ENCODE data around the gene OSM.

The OSM gene

GRCh38 chr22:30284172-30284571 lies 17.5 kb upstream of the OSM start:
- no peak for DNase-seq

- no peak for DNase-seq
These were observed 16.7 kb upstream of the OSM start for GRCh38 chr22:30283342-30283741.

GRCh38 chr22:30282616-30283046 lies 16.0 kb upstream of the OSM start:
- DNase-seq: no peak

DNA sequence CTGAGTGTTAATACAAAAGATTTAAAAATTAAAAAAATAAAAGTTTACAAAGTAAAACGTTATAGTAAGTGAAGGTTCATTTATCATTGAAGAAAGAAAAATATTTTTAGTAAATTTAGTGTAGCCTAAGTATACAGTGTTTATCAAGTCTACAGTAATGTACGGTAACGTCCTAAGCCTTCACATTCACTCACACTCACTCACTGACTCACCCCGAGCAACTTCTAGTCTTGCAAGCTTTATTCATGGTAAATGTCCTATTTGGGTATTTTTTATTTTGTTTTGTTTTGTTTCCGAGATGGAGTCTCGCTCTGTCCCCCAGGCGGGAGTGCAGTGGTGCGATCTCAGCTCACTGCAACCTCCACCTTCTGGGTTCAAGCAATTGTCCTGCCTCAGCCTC lies 13.9 kb upstream of the OSM start:
- no peak for DNase-seq

DNA sequence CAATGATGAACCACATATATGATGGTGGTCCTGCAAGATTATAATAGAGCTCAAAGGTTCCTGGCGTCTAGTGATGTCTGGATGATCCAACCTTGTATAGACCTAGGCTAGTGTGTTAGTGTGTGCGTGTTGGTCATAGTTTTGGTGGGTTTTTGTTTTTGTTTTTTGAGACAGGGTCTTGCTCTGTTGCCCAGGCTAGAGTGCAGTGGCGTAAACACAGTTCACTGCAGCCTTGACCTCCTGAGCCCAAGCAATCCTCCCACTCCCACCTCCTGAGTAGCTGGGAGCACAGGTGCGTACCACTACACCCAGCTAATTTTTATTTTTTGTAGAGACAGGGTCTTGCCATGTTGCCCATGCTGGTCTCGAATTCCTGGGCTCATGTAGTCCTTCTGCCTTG lies 13.3 kb upstream of the OSM start:
- no peak for DNase-seq

DNA sequence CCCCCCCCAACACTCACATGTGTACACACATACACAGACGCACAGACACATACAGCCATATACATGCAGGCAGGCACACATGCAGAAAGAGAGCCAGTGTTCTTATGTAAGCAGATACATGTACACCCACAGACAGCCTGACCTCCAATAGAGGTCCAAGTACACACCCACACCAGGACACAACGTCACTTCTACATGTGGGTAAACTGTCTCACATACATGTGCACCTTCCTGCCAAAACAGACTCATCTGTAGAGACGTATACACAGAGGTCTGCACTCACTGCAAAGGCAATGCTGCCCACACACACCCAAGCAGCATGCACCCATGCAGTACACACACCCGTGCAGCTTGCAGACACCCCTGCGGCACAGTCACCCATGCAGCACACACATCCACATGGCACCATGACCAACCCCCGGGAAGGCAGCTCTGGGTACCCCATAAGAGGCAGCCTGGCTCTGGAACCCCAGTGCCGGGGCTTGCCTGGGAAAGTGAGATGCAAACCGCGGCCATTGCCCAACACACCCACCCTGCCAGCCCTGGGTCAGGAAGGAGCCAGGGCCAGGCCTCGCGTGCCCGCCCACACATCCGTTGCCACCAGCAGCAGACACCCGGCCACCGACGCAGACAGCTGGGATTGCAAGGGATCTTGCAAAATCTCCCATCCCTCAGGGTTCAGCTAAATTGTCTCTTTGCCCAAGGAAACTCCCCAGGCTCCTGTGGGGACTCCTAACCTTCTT lies 12.6 kb upstream of the OSM start:
- DNase-seq: no peak

GRCh38 chr22:30277547-30278344 lies 11.1 kb upstream of the OSM start:
- no peak for DNase-seq

- DNase-seq: no peak
These were observed 9.4 kb upstream of the OSM start for GRCh38 chr22:30276039-30276438.

GRCh38 chr22:30275625-30276024 lies 9.0 kb upstream of the OSM start:
- no peak for DNase-seq

DNA sequence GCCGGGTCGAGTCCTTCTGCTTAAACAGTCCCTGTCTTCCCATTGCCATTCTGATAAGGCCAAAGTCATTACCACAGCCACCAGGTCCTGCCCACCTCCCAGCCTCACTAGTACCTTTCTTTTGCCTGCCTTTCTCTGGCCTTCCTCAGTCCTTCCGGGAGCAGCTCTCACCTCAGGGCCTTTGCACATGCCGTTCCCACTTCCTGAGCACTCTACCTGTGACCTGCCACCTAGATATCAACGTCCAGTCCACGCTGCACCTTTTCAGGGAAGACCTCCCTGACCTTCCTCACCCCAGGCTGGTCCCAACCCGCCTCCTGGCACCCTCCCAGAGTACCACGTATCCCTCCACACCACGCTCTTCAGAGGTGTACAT lies 7.8 kb upstream of the OSM start:
- DNase-seq: no peak

GRCh38 chr22:30273711-30274436 lies 7.2 kb upstream of the OSM start:
- no peak for DNase-seq

- DNase-seq: no peak
These were observed 6.3 kb upstream of the OSM start for GRCh38 chr22:30272781-30273601.

DNA sequence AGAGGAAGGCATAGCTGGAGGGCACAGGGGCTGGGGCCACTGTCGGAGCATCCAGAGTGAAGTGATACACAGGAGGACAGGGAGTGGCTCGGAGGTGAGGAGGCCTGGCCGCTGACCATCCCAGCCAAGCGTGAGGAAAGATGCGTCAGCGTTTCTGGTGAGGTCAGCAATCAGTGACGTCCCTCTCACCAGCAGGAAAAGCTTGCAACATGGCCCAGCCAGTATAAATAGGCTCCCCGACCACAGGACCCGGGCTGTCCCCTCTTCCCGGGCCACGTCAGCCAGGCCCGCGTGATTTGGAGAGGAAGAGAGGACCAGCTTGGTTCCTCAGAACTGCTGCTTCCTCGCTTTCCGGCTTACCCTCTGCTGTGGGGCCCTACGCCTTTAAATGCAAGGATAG lies 4.2 kb upstream of the OSM start:
- DNase-seq: no peak

DNA sequence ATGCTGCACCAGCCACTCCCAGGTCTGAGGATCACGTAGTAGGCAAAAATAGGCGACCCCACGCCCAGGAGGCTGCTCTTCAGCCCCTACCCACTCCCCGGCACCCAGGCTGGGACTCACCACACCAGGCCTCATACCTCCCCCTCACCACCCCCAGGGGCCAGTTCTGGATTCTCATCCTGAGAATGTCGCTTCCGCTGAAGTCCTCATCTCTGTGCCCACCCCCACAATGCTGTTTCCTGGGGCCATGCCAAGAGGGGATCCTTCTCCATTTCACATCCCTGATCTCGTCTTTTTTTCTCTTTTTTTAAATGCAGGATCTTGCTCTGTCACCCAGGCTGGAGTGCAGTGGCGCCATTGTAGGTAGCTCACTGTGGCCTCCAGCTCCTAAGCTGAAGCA lies 1.7 kb upstream of the OSM start:
- DNase-seq: no peak

- no peak for DNase-seq
These were observed 991 bp upstream of the OSM start for GRCh38 chr22:30267382-30268302.

DNA sequence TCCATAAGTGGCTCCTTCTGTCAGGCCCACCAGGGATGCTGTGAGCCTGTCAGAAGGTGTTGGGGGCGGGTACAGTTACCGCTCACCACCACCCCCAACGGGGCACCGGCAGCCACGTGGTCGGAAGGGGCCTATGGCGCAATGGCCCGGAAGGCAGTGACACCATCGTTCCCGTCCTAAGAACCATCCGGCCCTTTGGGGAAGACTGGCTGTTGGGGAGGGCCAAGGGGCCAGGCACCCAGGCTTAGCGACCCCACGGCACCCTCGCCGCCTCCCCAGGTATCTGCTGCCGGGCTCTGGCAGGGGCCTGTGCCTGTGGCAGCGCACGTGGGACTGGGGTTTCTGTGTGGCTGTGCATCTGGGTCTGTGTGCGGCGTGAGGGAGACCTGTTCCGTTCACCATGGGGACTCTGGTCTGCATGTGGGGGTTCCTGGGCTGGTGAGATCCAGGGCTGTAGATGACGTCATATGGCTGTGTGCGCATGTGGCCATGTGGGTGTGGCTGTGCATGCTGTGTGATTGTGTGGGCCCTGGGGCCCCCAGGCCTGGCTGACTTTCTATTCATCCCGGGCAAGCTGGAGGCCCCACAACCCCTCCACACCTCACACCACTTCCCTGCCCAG lies 717 bp downstream of the OSM start:
- no peak for DNase-seq

DNA sequence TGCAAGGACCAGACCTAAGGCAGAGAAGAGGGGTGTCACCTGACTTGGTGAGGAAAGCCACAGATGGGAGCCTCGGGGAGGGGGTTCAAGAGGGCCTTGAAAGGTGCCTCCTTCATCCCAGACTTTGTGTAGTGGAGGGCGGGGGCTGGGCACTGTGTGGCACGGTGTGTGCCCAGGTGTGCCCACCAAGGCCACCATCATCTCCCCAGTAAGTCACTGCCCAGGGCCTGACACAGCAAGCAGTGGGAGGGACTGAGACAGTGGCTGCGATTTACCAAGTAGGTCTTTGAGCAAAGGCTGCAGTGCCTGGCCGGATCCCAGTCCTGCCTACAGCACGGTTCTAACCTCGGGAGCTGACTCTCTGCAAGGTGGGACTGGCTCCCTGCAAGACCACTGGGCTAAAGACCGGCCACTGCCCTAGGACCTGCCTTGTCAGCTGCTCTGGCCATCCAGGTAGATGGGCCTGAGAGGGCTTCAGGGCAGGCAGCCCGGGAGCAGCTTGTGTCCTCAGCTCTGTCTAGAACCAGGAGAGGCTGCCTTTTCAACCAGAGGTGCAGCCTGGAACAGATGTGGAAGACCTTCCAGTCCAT lies 1.4 kb downstream of the OSM start:
- DNase-seq: no peak

- no peak for DNase-seq
These were observed 2.8 kb downstream of the OSM start for GRCh38 chr22:30263883-30264282.

- DNase-seq: peak in 1 of 2 experiments; percentile 62
These were observed 3.5 kb downstream of the OSM start for GRCh38 chr22:30262917-30263741.

GRCh38 chr22:30262112-30262511 lies 4.5 kb downstream of the OSM start:
- DNase-seq: no peak
